Stomach (tissue), 4 donors: ENCODE results near the gene KCNV2.

Experiments
- EP300 ChIP-seq: sonication (generic); formaldehyde crosslinking; IDR thresholded peaks from one replicate; pipeline ENCODE4 v1.6.1; 2017; ENCODE audit warnings: antibody characterized with exemption
- POLR2A ChIP-seq, 4 donors: fragments of 450-650 bp; IDR thresholded peaks; one replicate each; pipeline ENCODE4 v1.6.1; 2016; ENCODE audit warnings: antibody characterized with exemption in 4 of 4, control low read depth in 2 of 4, mild to moderate bottlenecking in 1 of 4, moderate library complexity in 1 of 4
- TF ChIP-seq, protein P1 (sequence below), 7 experiments: fragments of 450-650 bp in 4 of 7; fragments of 200-600 bp in 3 of 7; sonication (generic) in 3 of 7; IDR thresholded peaks; one replicate each; pipeline ENCODE4 v1.5.1; 2016 to 2019; ENCODE audit warnings: antibody characterized with exemption in 7 of 7, control low read depth in 2 of 7, mild to moderate bottlenecking in 1 of 7

GRCh38 chr9:2732492-2732891, 15.2 kb downstream of the KCNV2 start:
- TF ChIP-seq POLR2A (IDR thresholded peaks at IDR 0.05) = no peak
- no peak for TF ChIP-seq EP300
- TF ChIP-seq, protein P1, sequence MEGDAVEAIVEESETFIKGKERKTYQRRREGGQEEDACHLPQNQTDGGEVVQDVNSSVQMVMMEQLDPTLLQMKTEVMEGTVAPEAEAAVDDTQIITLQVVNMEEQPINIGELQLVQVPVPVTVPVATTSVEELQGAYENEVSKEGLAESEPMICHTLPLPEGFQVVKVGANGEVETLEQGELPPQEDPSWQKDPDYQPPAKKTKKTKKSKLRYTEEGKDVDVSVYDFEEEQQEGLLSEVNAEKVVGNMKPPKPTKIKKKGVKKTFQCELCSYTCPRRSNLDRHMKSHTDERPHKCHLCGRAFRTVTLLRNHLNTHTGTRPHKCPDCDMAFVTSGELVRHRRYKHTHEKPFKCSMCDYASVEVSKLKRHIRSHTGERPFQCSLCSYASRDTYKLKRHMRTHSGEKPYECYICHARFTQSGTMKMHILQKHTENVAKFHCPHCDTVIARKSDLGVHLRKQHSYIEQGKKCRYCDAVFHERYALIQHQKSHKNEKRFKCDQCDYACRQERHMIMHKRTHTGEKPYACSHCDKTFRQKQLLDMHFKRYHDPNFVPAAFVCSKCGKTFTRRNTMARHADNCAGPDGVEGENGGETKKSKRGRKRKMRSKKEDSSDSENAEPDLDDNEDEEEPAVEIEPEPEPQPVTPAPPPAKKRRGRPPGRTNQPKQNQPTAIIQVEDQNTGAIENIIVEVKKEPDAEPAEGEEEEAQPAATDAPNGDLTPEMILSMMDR (IDR thresholded peaks at IDR 0.05) = no peak
